NCI-H2196 (cell line): ENCODE data around the gene PLCB1.

Experiments used
- DNase-seq: peaks from one replicate; lab custom pipeline; 2025; ENCODE audit not compliant: unreplicated experiment; lab: John Stamatoyannopoulos, UW

The PLCB1 gene

DNA sequence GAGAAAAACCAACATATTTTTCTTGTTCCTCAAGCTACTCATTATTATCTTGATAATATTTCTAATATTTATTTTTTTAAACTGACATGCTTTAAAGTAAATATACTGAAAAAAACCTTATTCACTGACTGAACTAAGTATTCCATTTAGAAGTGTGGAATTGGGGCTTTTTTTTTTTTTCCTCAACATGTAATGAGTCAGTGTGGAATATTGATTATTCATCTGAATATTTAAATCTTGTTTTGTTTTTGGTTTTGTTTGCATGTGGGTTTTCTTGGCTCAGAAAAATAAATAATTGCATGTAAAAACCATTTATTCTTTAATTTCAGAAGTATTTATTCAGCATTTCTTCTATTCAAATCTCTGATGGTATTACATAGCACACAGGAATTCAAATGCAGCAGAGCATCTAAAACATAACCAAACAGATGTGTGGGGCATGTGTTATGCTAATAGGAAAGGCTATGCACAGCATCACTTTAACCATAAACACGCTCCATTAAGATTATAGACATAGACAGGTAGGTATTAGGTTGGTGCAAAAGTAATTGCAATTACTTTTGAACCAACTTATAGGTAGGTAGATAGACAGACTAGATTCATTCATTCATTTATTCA lies 166.5 kb downstream of the PLCB1 start:
- DNase-seq, result no peak

GRCh38 chr20:8299921-8300320 lies 167.9 kb downstream of the PLCB1 start:
- DNase-seq, result no peak

GRCh38 chr20:8301655-8302054 lies 169.6 kb downstream of the PLCB1 start:
- no peak for DNase-seq

DNA sequence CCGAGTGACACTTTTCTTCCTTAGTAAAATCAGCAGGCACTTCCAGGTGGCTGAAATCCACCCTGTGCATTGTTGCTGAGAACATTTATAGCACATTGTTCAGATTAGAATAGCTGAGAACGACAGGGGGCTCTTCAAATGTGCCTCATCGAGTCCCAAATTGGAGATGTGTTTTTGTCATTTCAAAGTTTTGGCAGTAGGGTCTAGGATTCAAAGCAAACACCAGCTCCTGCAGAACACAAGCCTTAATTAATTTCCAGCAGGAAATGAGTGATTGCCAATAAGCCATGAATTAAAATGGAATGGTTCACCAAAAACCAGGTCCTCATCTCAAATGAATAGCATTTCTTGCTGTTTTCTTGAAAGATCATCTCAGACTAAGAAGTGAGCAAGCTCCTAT lies 171.6 kb downstream of the PLCB1 start:
- no peak for DNase-seq

DNA sequence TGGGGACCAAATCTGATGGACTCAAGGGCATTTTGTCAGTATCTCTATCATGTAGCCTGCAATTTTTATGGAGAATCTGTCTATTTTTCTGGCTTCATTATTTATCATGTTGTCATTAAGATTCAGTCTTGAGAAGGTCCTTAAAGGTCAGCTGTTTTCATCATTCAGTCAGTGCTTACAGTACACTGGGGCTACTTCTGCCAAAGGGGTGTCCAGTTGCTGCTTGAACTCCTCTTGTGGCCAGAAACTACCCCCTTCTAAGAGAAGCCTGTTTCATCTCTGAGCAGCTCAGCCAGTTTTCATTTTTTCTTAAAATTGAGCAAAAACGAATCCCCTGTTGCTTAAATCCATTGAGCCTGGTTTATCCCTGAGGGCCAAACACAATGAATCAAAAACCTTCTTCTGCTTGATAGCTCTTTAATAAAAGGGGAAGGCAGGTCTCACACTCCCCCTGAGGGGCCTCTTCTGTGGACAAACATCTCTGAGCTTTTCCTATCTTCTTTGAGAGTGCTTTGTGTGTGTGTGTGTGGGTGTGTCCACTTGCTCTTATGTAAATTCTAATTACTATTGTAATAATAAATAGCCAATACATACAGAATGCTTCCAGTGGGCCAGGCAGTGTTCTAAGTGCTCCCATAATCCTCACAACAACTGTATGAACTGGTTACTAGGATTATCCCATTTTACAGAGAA lies 172.2 kb downstream of the PLCB1 start:
- DNase-seq, result no peak

GRCh38 chr20:8305449-8305978 lies 173.4 kb downstream of the PLCB1 start:
- DNase-seq, result peak; percentile 40

GRCh38 chr20:8306937-8307336 lies 174.9 kb downstream of the PLCB1 start:
- DNase-seq, result no peak

DNA sequence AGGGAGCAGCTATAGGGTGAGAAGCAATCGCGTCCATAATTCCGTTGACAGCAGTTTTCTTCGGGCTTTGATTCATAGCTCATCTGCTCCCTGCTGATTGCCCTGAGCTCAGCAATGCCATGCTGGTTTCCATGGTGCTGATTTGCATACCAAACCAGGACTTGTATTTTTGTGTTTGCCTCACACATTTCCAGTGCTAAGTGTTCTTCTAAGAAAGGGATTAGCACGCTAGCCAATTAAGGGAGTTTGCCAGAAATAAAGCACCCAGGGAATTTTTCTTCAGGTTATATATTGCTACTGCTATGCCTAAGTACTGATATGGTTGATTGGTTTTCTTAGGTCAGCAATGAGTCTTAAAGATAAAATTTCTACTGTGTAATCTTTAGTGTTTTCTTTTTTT lies 177.6 kb downstream of the PLCB1 start:
- DNase-seq, result no peak

DNA sequence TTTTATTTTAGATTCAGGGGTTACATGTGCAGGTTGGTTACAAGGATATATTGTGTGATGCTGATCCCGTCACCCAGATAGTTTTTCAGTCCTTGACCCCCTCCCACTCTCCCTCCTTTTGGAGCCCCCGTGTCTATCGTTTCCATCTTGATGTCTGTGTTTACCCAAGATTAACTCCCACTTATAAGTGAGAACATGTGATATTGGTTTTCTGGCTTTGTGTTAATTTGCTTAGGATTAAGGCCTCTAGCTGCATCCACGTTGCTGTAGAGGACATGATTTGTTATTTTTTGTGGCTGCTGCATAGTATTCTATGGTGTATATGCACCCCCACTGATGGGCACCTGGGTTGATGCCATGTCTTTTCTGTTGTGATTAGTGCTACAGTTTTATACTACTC lies 178.6 kb downstream of the PLCB1 start:
- DNase-seq, result no peak

- DNase-seq, result no peak
These were observed 181.0 kb downstream of the PLCB1 start for GRCh38 chr20:8313073-8313472.

DNA sequence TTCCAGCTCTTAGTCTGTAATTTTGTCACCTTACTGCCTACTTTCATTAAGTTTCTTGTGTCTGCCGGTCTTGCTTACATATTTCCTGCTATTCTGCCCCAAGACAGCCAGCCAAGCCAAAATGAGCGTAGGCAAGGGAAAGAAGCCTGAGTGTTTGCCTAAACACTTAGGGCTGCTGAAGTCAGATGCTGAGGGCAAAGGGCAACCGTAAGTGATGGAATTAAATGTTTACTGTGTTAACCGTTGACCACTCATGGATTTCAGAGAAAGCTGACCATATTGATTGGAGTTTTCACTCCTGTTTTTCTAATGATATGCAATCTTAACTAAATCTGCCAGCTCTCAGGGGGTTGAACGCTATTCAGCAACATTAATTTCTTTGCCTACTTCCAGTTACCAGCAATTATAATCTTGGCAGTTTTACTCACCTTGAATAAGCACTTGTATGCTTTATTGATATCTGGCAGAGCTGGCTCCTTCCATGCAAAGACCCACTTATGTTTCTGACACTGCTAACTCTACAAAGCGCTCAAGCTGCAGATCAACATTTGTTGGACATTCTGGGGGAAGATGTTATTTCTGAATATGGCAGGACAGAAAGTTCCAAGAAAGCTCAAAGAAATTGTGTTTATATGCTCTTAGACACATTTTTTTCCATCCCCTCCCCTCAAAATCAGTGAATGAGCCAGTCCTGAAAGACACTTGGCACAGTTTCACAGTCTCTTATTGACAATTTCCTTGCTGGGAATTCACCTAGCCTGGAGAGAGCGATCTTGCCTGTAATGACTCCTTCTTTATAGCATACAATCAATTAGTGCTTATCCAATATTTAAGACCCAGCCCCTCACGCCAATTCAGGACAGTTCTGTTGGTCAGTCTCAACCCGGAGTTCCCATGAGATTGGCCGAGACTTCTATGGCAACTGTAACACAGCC lies 183.8 kb downstream of the PLCB1 start:
- DNase-seq, result peak; percentile 46

DNA sequence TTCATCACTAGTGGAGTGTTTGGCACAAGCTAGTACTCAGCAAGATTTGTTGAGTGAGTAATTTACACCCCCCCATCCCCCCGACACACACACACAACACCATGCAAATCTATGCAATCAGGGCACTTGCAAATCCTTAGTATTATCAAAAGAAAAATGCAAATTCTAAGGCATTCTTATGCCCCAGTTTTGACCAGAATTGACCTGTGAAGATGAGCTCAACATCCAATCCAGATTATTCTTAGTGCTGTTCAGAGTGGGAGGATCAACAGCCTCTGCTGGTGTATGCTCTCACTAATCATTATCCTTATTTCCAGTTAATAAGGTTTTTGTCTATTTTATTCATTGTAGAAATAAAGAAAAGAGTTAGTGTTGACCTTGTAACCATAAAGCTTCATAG lies 185.4 kb downstream of the PLCB1 start:
- DNase-seq, result no peak

DNA sequence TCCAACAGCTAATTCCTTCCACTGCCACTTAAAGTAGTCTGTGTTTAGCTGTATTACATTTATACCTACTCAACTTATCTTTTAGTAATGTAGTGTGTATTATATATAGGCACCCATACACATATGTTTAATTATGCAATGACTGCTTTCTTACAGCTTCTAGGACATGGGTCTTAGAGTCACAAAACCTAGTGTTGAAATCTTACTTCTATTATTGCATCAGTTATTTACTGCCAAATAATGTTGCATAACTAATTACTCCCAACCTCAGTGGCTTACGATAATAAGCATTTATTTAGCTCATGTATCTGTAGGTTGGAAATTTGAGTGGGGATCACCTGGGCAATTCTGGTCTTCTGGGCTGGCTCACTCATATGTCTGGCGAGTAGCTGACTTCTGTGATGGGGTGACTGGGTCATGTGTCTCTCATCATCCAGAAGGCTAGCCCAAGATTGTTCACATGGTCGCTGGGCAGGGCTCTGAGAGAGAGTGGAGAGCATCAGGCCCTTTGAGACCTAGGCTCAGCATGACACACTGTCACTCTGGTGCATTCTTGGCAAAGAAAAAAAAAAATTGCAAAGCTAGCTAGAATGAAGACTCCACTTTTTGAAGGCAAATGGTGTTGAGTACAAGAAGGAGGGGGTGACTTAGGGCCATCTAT lies 187.0 kb downstream of the PLCB1 start:
- no peak for DNase-seq

DNA sequence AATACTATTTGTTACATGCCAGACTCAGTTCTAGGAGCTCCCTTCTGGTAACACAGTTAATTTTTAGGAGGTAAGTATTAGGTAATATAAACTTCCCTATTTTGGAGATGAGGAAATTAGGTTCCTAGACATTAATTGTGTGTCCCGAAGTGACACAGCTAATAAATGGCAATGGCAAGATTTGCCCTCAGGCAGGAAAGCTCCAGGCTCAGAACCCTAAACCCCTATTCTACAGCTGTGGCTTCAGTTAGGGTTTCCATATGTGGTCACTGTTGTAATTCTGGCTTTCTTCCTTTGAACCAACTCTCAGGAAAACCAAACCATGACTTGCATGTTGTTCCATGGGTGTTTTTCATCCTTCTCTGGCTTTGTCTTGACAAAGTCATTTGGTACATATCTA lies 188.2 kb downstream of the PLCB1 start:
- no peak for DNase-seq

- DNase-seq, result no peak
These were observed 188.9 kb downstream of the PLCB1 start for GRCh38 chr20:8321001-8321400.

DNA sequence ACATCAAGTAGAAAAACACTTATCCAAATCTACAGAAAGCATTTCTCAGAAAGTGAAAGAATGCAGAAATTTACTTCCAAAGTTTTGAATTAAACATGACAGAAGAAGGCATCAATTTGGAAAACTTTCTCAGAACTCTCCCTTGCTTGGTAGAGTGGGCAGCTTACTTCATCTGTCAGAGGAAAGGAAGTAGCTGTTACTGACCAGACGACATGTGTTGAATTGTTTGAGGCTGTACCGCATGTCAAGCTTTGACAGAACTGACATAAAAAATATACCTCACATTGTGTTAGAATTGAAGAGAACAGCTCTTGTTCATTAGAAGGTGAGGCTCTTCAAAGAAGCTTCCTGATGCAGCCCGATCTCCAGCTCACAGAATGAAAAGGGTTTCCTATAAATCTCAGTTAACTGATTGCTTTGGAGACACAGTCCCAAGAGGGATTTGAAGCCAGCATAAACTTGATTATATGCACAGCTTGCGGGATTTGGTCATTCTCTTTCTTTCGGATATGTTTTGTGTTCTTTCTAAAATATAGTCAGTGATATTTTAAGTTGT lies 190.7 kb downstream of the PLCB1 start:
- no peak for DNase-seq

- no peak for DNase-seq
These were observed 194.1 kb downstream of the PLCB1 start for GRCh38 chr20:8326191-8326590.

DNA sequence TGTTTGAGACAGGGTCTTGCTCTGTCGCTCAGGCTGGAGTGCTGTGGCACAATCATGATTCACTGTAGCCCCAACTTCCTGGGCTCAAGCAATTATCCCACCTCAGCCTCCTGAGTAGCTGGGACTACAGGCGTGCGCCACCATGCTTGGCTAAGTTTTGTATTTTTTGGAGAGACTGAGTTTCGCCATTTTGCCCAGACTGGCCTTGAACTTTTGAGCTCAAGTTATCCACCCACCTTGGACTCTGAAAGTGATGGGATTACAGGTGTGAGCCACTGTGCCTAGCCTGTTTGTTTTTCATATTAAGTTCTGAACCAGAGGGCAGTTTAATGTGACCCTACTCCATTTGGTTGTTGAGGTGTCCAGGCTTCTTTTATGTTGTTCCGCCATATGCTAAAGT lies 194.8 kb downstream of the PLCB1 start:
- DNase-seq, result no peak

DNA sequence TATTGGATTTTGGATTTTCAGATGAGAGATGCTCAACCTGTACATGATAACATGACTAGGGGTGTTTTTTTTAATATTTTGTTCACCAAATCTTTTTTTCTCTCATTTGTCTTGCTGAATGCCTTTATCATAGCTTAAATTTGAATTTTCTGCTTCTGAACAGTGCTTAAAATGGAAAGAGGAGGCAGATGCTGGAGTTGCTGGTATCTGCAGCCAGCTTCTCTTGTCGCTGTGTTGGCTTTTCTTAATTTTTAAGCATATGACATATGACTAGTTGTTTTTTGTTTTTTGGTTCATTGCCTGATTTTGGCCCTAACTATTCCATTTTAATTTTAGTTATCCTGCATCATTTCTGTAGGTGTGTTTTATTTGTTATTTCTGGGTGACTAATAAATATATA lies 196.1 kb downstream of the PLCB1 start:
- no peak for DNase-seq

DNA sequence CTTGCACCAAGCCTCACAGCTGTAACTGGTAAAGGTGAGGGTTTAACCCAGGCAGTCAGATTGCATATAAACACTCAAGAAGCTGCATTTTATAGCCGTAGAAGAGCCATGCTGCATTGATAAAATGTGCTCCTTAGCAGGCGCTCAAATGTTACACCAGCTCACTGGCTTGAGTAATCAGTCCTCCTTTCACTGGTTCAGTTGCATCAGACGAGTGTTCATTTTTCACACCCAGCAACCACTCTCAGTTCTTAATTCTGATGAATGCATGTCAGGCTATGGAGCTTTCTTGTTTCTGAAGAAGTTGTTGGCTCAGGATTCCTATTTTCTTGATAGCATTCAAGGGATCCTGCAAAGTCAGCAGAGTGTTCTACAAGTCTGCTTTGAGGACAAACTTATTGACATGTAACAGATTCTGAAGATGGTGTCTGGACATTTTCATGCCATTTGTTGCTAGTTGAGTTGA lies 198.3 kb downstream of the PLCB1 start:
- DNase-seq, result no peak
